Umbilical cord (tissue), 2 donors: ENCODE results near the gene MN1. TPM values are rescaled to one million over a fixed set of nuclear protein-coding genes. Genes with fewer than 3 reads are reported as not detected.
"Not testable (repeated sequence)": the region's sequence is repeated elsewhere in the genome, so short reads cannot be mapped to it uniquely, and the experiment has no call there.

Experiments
- DNase-seq: peaks from one replicate; pipeline ENCODE4 v3.0.0-alpha.2; 2015; ENCODE audit warnings: low spot score
- total RNA-seq: library from RNA; depleted of rRNA; stranded (reverse); fragments of >200 nt; gene quantifications from one replicate; pipeline ENCODE4 v1.2.3, GENCODE V29; 2014; ENCODE audit warnings: low replicate concordance; ENCODE audit not compliant: insufficient read depth

MN1 gene
- total RNA-seq, 1 donor from 2014 or later: 9.9 TPM

- DNase-seq: not testable (repeated sequence)
Observed at GRCh38 chr22:27744078-27744477, 57.5 kb downstream of the MN1 start.

GRCh38 chr22:27740202-27740748 is 61.3 kb downstream of the MN1 start:
- DNase-seq: no peak

GRCh38 chr22:27737521-27737920 is 64.0 kb downstream of the MN1 start:
- DNase-seq: no peak

- no peak for DNase-seq
Observed at GRCh38 chr22:27734066-27734465, 67.5 kb downstream of the MN1 start.

GRCh38 chr22:27732841-27733240 is 68.7 kb downstream of the MN1 start:
- DNase-seq: no peak

- no peak for DNase-seq
Observed at GRCh38 chr22:27732391-27732790, 69.2 kb downstream of the MN1 start.

- no peak for DNase-seq
Observed at GRCh38 chr22:27731621-27732020, 69.9 kb downstream of the MN1 start.

GRCh38 chr22:27730641-27731433 is 70.7 kb downstream of the MN1 start:
- DNase-seq: no peak

- no peak for DNase-seq
Observed at GRCh38 chr22:27729246-27729645, 72.3 kb downstream of the MN1 start.

GRCh38 chr22:27727673-27728451 is 73.7 kb downstream of the MN1 start:
- DNase-seq: no peak

GRCh38 chr22:27726686-27727449 is 74.7 kb downstream of the MN1 start:
- peak; percentile 96 for DNase-seq

- no peak for DNase-seq
Observed at GRCh38 chr22:27726331-27726685, 75.2 kb downstream of the MN1 start.

- DNase-seq: no peak
Observed at GRCh38 chr22:27725661-27726060, 75.9 kb downstream of the MN1 start.

- DNase-seq: no peak
Observed at GRCh38 chr22:27724709-27725108, 76.8 kb downstream of the MN1 start.

- no peak for DNase-seq
Observed at GRCh38 chr22:27724157-27724556, 77.4 kb downstream of the MN1 start.

- DNase-seq: no peak
Observed at GRCh38 chr22:27723708-27724107, 77.8 kb downstream of the MN1 start.

GRCh38 chr22:27723158-27723557 is 78.4 kb downstream of the MN1 start:
- no peak for DNase-seq

GRCh38 chr22:27720860-27721259 is 80.7 kb downstream of the MN1 start:
- no peak for DNase-seq

GRCh38 chr22:27719535-27720227 is 81.9 kb downstream of the MN1 start:
- DNase-seq: no peak

GRCh38 chr22:27719036-27719347 is 82.6 kb downstream of the MN1 start:
- no peak for DNase-seq

- DNase-seq: peak; percentile 95
Observed at GRCh38 chr22:27718186-27719035, 83.1 kb downstream of the MN1 start.
